ENCODE data around the gene UNK.
A peak's percentile ranks its signal among the peaks of the same experiment; 100 is the strongest.

Gene UNK

GRCh38 chr17:75771334-75772281, 13.0 kb upstream of the UNK start:
- H3K9me3 ChIP-seq (ENCODE audit: insufficient read depth, low read length) = no peaks in the 10 kb centered on the region
- peaks cover 6% of the 10 kb centered on the region for H4K20me1 ChIP-seq (ENCODE audit: insufficient read depth, low read length)
- H3K27me3 ChIP-seq (ENCODE audit: low read depth, low read length) = no peaks in the 10 kb centered on the region
- H3K36me3 ChIP-seq (replicated peaks; ENCODE audit: low read depth, low read length) = peaks cover 12% of the 10 kb centered on the region
- TF ChIP-seq CTCF (IDR thresholded peaks at IDR 0.05; ENCODE audit: low read depth, low read length) = peak; percentile 13; the same call in 1 of the 2 replicates
- TF ChIP-seq EZH2phosphoT487 (IDR thresholded peaks at IDR 0.05; ENCODE audit: low read depth) = no peak
- H3K9ac ChIP-seq (ENCODE audit: low read length) = no peak overlapping the region
- no peaks in the 10 kb centered on the region for H3K79me2 ChIP-seq (ENCODE audit: low read length)
- H2AFZ ChIP-seq (ENCODE audit: low read depth, low read length) = no peak overlapping the region
- no peak overlapping the region for H3K4me3 ChIP-seq (ENCODE audit: low read length)
- no peaks in the 10 kb centered on the region for H3K4me1 ChIP-seq (ENCODE audit: low read length)
- no peak overlapping the region for H3K27ac ChIP-seq (ENCODE audit: low read length)
- no peak overlapping the region for H3K4me2 ChIP-seq (ENCODE audit: low read length)

GRCh38 chr17:75773121-75773807, 11.3 kb upstream of the UNK start:
- no peaks in the 10 kb centered on the region for H3K9me3 ChIP-seq (ENCODE audit: insufficient read depth, low read length)
- H3K4me3 ChIP-seq (ENCODE audit: low read length) = no peak overlapping the region
- no peak overlapping the region for H2AFZ ChIP-seq (ENCODE audit: low read depth, low read length)
- TF ChIP-seq CTCF (IDR thresholded peaks at IDR 0.05; ENCODE audit: low read depth, low read length) (no peak), EZH2phosphoT487 (IDR thresholded peaks at IDR 0.05; ENCODE audit: low read depth) (no peak)
- H3K36me3 ChIP-seq (replicated peaks; ENCODE audit: low read depth, low read length) = peaks cover 26% of the 10 kb centered on the region
- H3K4me2 ChIP-seq (ENCODE audit: low read length) = no peak overlapping the region
- peaks cover 22% of the 10 kb centered on the region for H4K20me1 ChIP-seq (ENCODE audit: insufficient read depth, low read length)
- no peaks in the 10 kb centered on the region for H3K27me3 ChIP-seq (ENCODE audit: low read depth, low read length)
- H3K79me2 ChIP-seq (ENCODE audit: low read length) = peaks cover 8% of the 10 kb centered on the region
- H3K9ac ChIP-seq (ENCODE audit: low read length) = no peak overlapping the region
- H3K4me1 ChIP-seq (ENCODE audit: low read length) = peaks cover 7% of the 10 kb centered on the region
- no peak overlapping the region for H3K27ac ChIP-seq (ENCODE audit: low read length)

- no peaks in the 10 kb centered on the region for H3K9me3 ChIP-seq (ENCODE audit: insufficient read depth, low read length)
- H2AFZ ChIP-seq (ENCODE audit: low read depth, low read length) = no peak overlapping the region
- no peak overlapping the region for H3K4me3 ChIP-seq (ENCODE audit: low read length)
- no peak overlapping the region for H3K27ac ChIP-seq (ENCODE audit: low read length)
- peaks cover 29% of the 10 kb centered on the region for H4K20me1 ChIP-seq (ENCODE audit: insufficient read depth, low read length)
- H3K4me2 ChIP-seq (ENCODE audit: low read length) = no peak overlapping the region
- H3K36me3 ChIP-seq (replicated peaks; ENCODE audit: low read depth, low read length) = peaks cover 33% of the 10 kb centered on the region
- no peak overlapping the region for H3K9ac ChIP-seq (ENCODE audit: low read length)
- no peaks in the 10 kb centered on the region for H3K27me3 ChIP-seq (ENCODE audit: low read depth, low read length)
- TF ChIP-seq EZH2phosphoT487 (IDR thresholded peaks at IDR 0.05; ENCODE audit: low read depth) (no peak), CTCF (IDR thresholded peaks at IDR 0.05; ENCODE audit: low read depth, low read length) (no peak)
- peaks cover 15% of the 10 kb centered on the region for H3K79me2 ChIP-seq (ENCODE audit: low read length)
- peaks cover 12% of the 10 kb centered on the region for H3K4me1 ChIP-seq (ENCODE audit: low read length)
These were observed 10.7 kb upstream of the UNK start for GRCh38 chr17:75773808-75774470.

Measured in OCI-LY3 (cell line).